Neural cell (in vitro differentiated cells): ENCODE measurements around the gene TULP1. TPM values are rescaled to one million over a fixed set of nuclear protein-coding genes. Genes with fewer than 3 reads are reported as not detected.

Experiments
- H2AFZ ChIP-seq: fragments of 200-600, 300-800 bp; sonication (generic), shearing (Covaris generic); 2 replicates; pipeline ENCODE4 v1.6.0; 2014; ENCODE audit warnings: low read depth, mild to moderate bottlenecking, antibody characterized with exemption, low read length, moderate library complexity
- H3F3A ChIP-seq: fragments of 200-600 bp; shearing (Covaris generic); 2 replicates; pipeline ENCODE4 v1.6.1; 2016; ENCODE audit warnings: mild to moderate bottlenecking, moderate library complexity, mixed read lengths, antibody characterized with exemption, low read length; ENCODE audit not compliant: insufficient read depth, poor library complexity, severe bottlenecking
- H3K27ac ChIP-seq: fragments of 200-600, 300-800 bp; sonication (generic), shearing (Covaris generic); 2 replicates; pipeline ENCODE4 v1.5.1; 2014; ENCODE audit warnings: mild to moderate bottlenecking, low read length, moderate library complexity
- H3K27me3 ChIP-seq: fragments of 300-800, 200-600 bp; sonication (generic), shearing (Covaris generic); 2 replicates; pipeline ENCODE4 v1.6.0; 2014; ENCODE audit warnings: mild to moderate bottlenecking, low read depth, low read length, moderate library complexity; ENCODE audit not compliant: insufficient read depth
- H3K36me3 ChIP-seq: fragments of 300-800, 200-600 bp; sonication (generic), shearing (Covaris generic); 2 replicates; pipeline ENCODE4 v1.5.1; 2014; ENCODE audit warnings: mild to moderate bottlenecking, antibody characterized with exemption, low read length, moderate library complexity; ENCODE audit not compliant: insufficient read depth
- H3K4me2 ChIP-seq: fragments of 300-800, 200-600 bp; sonication (generic), shearing (Covaris generic); 2 replicates; pipeline ENCODE4 v1.6.0; 2014; ENCODE audit warnings: mild to moderate bottlenecking, low read length
- H3K4me3 ChIP-seq: fragments of 300-800, 200-600 bp; sonication (generic), shearing (Covaris generic); 2 replicates; pipeline ENCODE4 v1.5.1; 2014; ENCODE audit warnings: mild to moderate bottlenecking, low read length, moderate library complexity
- H3K79me2 ChIP-seq: fragments of 200-600 bp; shearing (Covaris generic); replicated peaks from 2 replicates; pipeline ENCODE4 v1.6.0; 2014; ENCODE audit warnings: mild to moderate bottlenecking, low read length, moderate library complexity; ENCODE audit not compliant: insufficient read depth
- H3K9ac ChIP-seq: fragments of 300-800, 200-600 bp; sonication (generic), shearing (Covaris generic); 2 replicates; pipeline ENCODE4 v1.6.1; 2016; ENCODE audit warnings: mild to moderate bottlenecking, low read length, mixed read lengths
- H3K9me2 ChIP-seq: fragments of 200-600 bp; shearing (Covaris generic); 2 replicates; pipeline ENCODE4 v1.6.1; 2016; ENCODE audit warnings: mild to moderate bottlenecking, low read length, mixed read lengths; ENCODE audit not compliant: insufficient read depth
- H3K9me3 ChIP-seq: fragments of 200-600, 300-800 bp; sonication (generic), shearing (Covaris generic); 2 replicates; pipeline ENCODE4 v1.6.1; 2016; ENCODE audit warnings: mild to moderate bottlenecking, mixed run types, low read length, moderate library complexity, mixed read lengths
- H4K20me1 ChIP-seq: fragments of 200-600 bp; shearing (Covaris generic); 2 replicates; pipeline ENCODE4 v1.6.1; 2016; ENCODE audit warnings: mild to moderate bottlenecking, mixed run types; ENCODE audit not compliant: insufficient read depth
- EP300 ChIP-seq: fragments of 450-650 bp; conservative IDR thresholded peaks from 2 replicates; pipeline ENCODE4 v1.6.1; 2014; ENCODE audit warnings: antibody characterized with exemption, mild to moderate bottlenecking, moderate library complexity; ENCODE audit not compliant: poor library complexity, severe bottlenecking
- EZH2 ChIP-seq: fragments of 200-600, 300-800 bp; shearing (Covaris generic), sonication (generic); IDR thresholded peaks from 2 replicates; pipeline ENCODE4 v1.6.1; 2014; ENCODE audit warnings: antibody characterized with exemption, low read length, borderline replicate concordance, mild to moderate bottlenecking; ENCODE audit not compliant: insufficient read depth, poor library complexity, severe bottlenecking
- MXI1 ChIP-seq: fragments of 450-650 bp; conservative IDR thresholded peaks from 2 replicates; pipeline ENCODE4 v1.6.1; 2014; ENCODE audit warnings: antibody characterized with exemption, mild to moderate bottlenecking; ENCODE audit not compliant: poor library complexity, severe bottlenecking
- POLR2AphosphoS5 ChIP-seq: IDR thresholded peaks from 2 replicates; pipeline ENCODE4 v1.6.1; 2012
- RAD21 ChIP-seq: fragments of 450-650 bp; conservative IDR thresholded peaks from 2 replicates; pipeline ENCODE4 v1.6.1; 2014; ENCODE audit warnings: antibody characterized with exemption, mild to moderate bottlenecking, moderate library complexity
- REST ChIP-seq: IDR thresholded peaks from 2 replicates; pipeline ENCODE4 v1.6.1; 2012; ENCODE audit warnings: borderline replicate concordance
- SMC3 ChIP-seq: fragments of 450-650 bp; conservative IDR thresholded peaks from 2 replicates; pipeline ENCODE4 v1.6.1; 2014; ENCODE audit warnings: antibody characterized with exemption, mild to moderate bottlenecking, moderate library complexity; ENCODE audit not compliant: poor library complexity
- TAF1 ChIP-seq: IDR thresholded peaks from 2 replicates; pipeline ENCODE4 v1.6.1; 2012; ENCODE audit warnings: low read depth
- polyA plus RNA-seq: library from polyadenylated mRNA; depleted of rRNA; stranded (reverse); fragments of >200 nt; gene quantifications from 2 replicates; pipeline ENCODE4 v1.2.3, GENCODE V29; 2014
- TF ChIP-seq, protein P1 (sequence below): fragments of 450-650 bp; IDR thresholded peaks from 2 replicates; pipeline ENCODE4 v1.5.1; 2014; ENCODE audit warnings: antibody characterized with exemption, mild to moderate bottlenecking, moderate library complexity; ENCODE audit not compliant: poor library complexity, severe bottlenecking

The TULP1 gene
- polyA plus RNA-seq, 1 donor from 2014 or later = not detected

GRCh38 chr6:35522660-35523658 lies 10.3 kb upstream of the TULP1 start:
- no peaks in the 10 kb centered on the region for H3K9me2 ChIP-seq
- H3K27ac ChIP-seq = no peak overlapping the region
- no peaks in the 10 kb centered on the region for H3K27me3 ChIP-seq
- H3K9me3 ChIP-seq = no peaks in the 10 kb centered on the region
- no peak overlapping the region for H3K4me2 ChIP-seq
- H2AFZ ChIP-seq = no peak overlapping the region
- no peaks in the 10 kb centered on the region for H4K20me1 ChIP-seq
- TF ChIP-seq POLR2AphosphoS5 (no peak), REST (no peak), EP300 (no peak), EZH2 (no peak), SMC3 (peak; percentile 50), TAF1 (no peak), MXI1 (no peak), RAD21 (peak; percentile 53)
- TF ChIP-seq, protein P1, sequence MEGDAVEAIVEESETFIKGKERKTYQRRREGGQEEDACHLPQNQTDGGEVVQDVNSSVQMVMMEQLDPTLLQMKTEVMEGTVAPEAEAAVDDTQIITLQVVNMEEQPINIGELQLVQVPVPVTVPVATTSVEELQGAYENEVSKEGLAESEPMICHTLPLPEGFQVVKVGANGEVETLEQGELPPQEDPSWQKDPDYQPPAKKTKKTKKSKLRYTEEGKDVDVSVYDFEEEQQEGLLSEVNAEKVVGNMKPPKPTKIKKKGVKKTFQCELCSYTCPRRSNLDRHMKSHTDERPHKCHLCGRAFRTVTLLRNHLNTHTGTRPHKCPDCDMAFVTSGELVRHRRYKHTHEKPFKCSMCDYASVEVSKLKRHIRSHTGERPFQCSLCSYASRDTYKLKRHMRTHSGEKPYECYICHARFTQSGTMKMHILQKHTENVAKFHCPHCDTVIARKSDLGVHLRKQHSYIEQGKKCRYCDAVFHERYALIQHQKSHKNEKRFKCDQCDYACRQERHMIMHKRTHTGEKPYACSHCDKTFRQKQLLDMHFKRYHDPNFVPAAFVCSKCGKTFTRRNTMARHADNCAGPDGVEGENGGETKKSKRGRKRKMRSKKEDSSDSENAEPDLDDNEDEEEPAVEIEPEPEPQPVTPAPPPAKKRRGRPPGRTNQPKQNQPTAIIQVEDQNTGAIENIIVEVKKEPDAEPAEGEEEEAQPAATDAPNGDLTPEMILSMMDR = peak; percentile 59
- no peak overlapping the region for H3K9ac ChIP-seq
- no peaks in the 10 kb centered on the region for H3K79me2 ChIP-seq
- no peaks in the 10 kb centered on the region for H3K36me3 ChIP-seq
- no peak overlapping the region for H3K4me3 ChIP-seq
- no peaks in the 10 kb centered on the region for H3F3A ChIP-seq

GRCh38 chr6:35522151-35522550 lies 9.5 kb upstream of the TULP1 start:
- TF ChIP-seq, protein P1 = no peak
- TF ChIP-seq TAF1 (no peak), REST (no peak), EZH2 (no peak), EP300 (no peak), SMC3 (no peak), RAD21 (no peak), MXI1 (no peak), POLR2AphosphoS5 (no peak)
- no peaks in the 10 kb centered on the region for H4K20me1 ChIP-seq
- no peaks in the 10 kb centered on the region for H3K9me3 ChIP-seq
- no peaks in the 10 kb centered on the region for H3F3A ChIP-seq
- H3K4me2 ChIP-seq = no peak overlapping the region
- no peak overlapping the region for H2AFZ ChIP-seq
- no peaks in the 10 kb centered on the region for H3K27me3 ChIP-seq
- H3K36me3 ChIP-seq = no peaks in the 10 kb centered on the region
- no peak overlapping the region for H3K4me3 ChIP-seq
- no peak overlapping the region for H3K9ac ChIP-seq
- H3K9me2 ChIP-seq = no peaks in the 10 kb centered on the region
- no peak overlapping the region for H3K27ac ChIP-seq
- H3K79me2 ChIP-seq = no peaks in the 10 kb centered on the region
